ENCODE measurements around the gene DZIP3. TPM values are rescaled to one million over a fixed set of nuclear protein-coding genes. Genes with fewer than 3 reads are reported as not detected.

The DZIP3 gene
- polyA plus RNA-seq, 1 donor (not counting 4 experiments of a cell fraction or from before 2014, with no cell fraction given): 3.9 TPM

GRCh38 chr3:108713816-108714215 is 124.3 kb downstream of the DZIP3 start:
- no peaks in the 10 kb centered on the region for H4K20me1 ChIP-seq (ENCODE audit: control insufficient read depth, extremely low read depth, insufficient read depth, low read length)
- no peaks in the 10 kb centered on the region for H3K27me3 ChIP-seq (ENCODE audit: control insufficient read depth, extremely low read depth, insufficient read depth, low read length)
- no peaks in the 10 kb centered on the region for H3K36me3 ChIP-seq (ENCODE audit: control insufficient read depth in 2 of 2, extremely low read depth in 1 of 2, insufficient read depth in 2 of 2, low read length in 2 of 2)
- no peak overlapping the region for H3K4me2 ChIP-seq (ENCODE audit: control insufficient read depth, extremely low read depth, insufficient read depth, low read depth, low read length)
- no peak overlapping the region for H2AFZ ChIP-seq (ENCODE audit: control insufficient read depth, low read length)
- no peak for DNase-seq (ENCODE audit: low read depth, low spot score)
- dilution Hi-C loops (cut with MboI; ENCODE audit: extremely low pct_ligation_motif_present, low sequenced_read_pairs): no loop called here
- H3K9me1 ChIP-seq (ENCODE audit: control insufficient read depth, extremely low read depth, insufficient read depth, low read length): no peaks in the 10 kb centered on the region
- no peaks in the 10 kb centered on the region for H3K9me3 ChIP-seq (ENCODE audit: control insufficient read depth, low read depth, low read length)
- TF ChIP-seq EZH2 (IDR thresholded peaks at IDR 0.05; ENCODE audit: low read length): no peak
- no peak for TF ChIP-seq CTCF (optimal IDR thresholded peaks at IDR 0.05 in 1 of 3, IDR thresholded peaks at IDR 0.05 in 1 of 3, conservative IDR thresholded peaks at IDR 0.05 in 1 of 3; ENCODE audit: extremely low read depth in 1 of 3, insufficient read depth in 2 of 3, low read length in 3 of 3)
- no peaks in the 10 kb centered on the region for H3K79me2 ChIP-seq (ENCODE audit: control insufficient read depth, insufficient read depth, low read length)
- FAIRE-seq: no peak
- no peak overlapping the region for H3K27ac ChIP-seq (ENCODE audit: control insufficient read depth, insufficient read depth, low read length)
- no peak overlapping the region for H3K4me3 ChIP-seq (ENCODE audit: control insufficient read depth in 2 of 3, extremely low read depth in 1 of 3, insufficient read depth in 2 of 3, low read depth in 1 of 3, low read length in 3 of 3)
- H3K4me1 ChIP-seq (ENCODE audit: control insufficient read depth, extremely low read depth, insufficient read depth, low read length): no peaks in the 10 kb centered on the region
- H3K9ac ChIP-seq (ENCODE audit: control insufficient read depth, extremely low read depth, insufficient read depth, low read length): no peak overlapping the region

DNA sequence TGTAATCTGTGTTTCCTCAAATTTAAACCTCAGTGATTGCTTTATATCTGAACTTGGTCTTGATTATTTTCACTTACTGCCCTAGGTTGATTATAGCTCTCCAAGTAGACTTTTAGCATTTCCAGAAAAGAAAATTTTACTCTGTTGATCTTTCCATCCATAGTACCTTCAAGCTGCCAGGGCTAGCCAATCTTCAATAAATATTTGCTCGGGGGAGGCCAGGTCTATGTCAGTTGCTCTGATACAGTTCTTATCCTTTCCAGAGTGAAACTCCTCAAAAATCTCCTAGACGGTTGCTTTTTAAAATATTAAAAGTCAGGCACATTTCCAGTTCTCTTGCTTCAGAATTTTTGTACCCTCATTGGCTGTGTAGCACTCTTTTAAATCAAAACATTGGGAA is 128.9 kb downstream of the DZIP3 start:
- H3K36me3 ChIP-seq (ENCODE audit: control insufficient read depth in 2 of 2, extremely low read depth in 1 of 2, insufficient read depth in 2 of 2, low read length in 2 of 2): no peaks in the 10 kb centered on the region
- H3K4me1 ChIP-seq (ENCODE audit: control insufficient read depth, extremely low read depth, insufficient read depth, low read length): no peaks in the 10 kb centered on the region
- no peaks in the 10 kb centered on the region for H4K20me1 ChIP-seq (ENCODE audit: control insufficient read depth, extremely low read depth, insufficient read depth, low read length)
- no peaks in the 10 kb centered on the region for H3K9me3 ChIP-seq (ENCODE audit: control insufficient read depth, low read depth, low read length)
- FAIRE-seq: no peak
- H3K4me2 ChIP-seq (ENCODE audit: control insufficient read depth, extremely low read depth, insufficient read depth, low read depth, low read length): no peak overlapping the region
- H3K9ac ChIP-seq (ENCODE audit: control insufficient read depth, extremely low read depth, insufficient read depth, low read length): no peak overlapping the region
- dilution Hi-C loops (cut with MboI; ENCODE audit: extremely low pct_ligation_motif_present, low sequenced_read_pairs): no loop called here
- TF ChIP-seq CTCF (optimal IDR thresholded peaks at IDR 0.05 in 1 of 3, IDR thresholded peaks at IDR 0.05 in 1 of 3, conservative IDR thresholded peaks at IDR 0.05 in 1 of 3; ENCODE audit: extremely low read depth in 1 of 3, insufficient read depth in 2 of 3, low read length in 3 of 3) (no peak), EZH2 (IDR thresholded peaks at IDR 0.05; ENCODE audit: low read length) (no peak)
- no peaks in the 10 kb centered on the region for H3K79me2 ChIP-seq (ENCODE audit: control insufficient read depth, insufficient read depth, low read length)
- no peak for DNase-seq (ENCODE audit: low read depth, low spot score)
- H2AFZ ChIP-seq (ENCODE audit: control insufficient read depth, low read length): no peak overlapping the region
- H3K27me3 ChIP-seq (ENCODE audit: control insufficient read depth, extremely low read depth, insufficient read depth, low read length): no peaks in the 10 kb centered on the region
- no peak overlapping the region for H3K27ac ChIP-seq (ENCODE audit: control insufficient read depth, insufficient read depth, low read length)
- H3K4me3 ChIP-seq (ENCODE audit: control insufficient read depth in 2 of 3, extremely low read depth in 1 of 3, insufficient read depth in 2 of 3, low read depth in 1 of 3, low read length in 3 of 3): no peak overlapping the region
- H3K9me1 ChIP-seq (ENCODE audit: control insufficient read depth, extremely low read depth, insufficient read depth, low read length): no peaks in the 10 kb centered on the region

All from keratinocyte (primary cell).